HG02588 (cell line): ENCODE measurements around the gene AASS.

Experiments used
- ATAC-seq: cut with Tn5 transposase; IDR thresholded peaks from one replicate; pipeline ENCODE4 v1.9.1; 2021; ENCODE audit warnings: mild to moderate bottlenecking, moderate library complexity; ENCODE audit not compliant: unreplicated experiment

AASS gene

GRCh38 chr7:122054393-122054792 is 89.7 kb downstream of the AASS start:
- ATAC-seq: no peak

DNA sequence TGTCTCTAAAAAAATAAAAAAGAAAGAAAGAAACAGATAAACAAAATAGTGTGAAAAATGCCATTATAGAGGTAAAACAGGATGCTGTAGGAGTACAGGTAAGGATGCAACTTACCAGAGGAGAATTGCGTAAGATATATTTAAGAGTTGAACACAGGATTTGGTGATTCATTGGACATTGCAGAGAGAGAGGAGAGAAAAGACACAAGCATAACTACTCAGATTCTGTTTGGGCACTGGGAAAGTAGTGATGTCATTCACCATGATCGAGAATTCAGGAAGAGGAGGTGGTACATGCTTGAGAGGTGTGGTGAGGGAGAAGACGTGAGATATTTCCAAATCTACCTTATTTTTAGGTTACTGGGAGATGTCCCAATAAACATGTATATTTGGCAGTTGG is 97.6 kb downstream of the AASS start:
- ATAC-seq: no peak

- no peak for ATAC-seq
Measured at GRCh38 chr7:122040147-122040546, 103.9 kb downstream of the AASS start.

DNA sequence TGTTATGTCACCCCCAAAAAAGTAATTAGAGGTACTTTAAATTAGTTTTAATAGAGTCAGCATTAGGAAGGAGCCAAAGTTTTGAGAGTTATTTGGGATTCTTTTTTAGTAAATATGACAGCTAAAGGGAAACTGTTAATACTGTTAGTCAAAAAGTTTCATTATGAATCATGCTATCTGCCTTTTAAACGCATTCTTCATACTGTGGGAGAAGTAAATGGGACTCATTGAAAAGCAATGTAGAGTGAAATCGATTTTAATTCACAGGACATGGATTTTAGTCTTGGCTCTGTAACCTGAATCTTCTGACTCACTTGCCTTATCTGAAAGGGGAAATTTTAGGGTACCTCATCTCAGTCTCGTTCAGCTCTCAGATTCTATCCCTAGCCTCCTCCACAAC is 105.1 kb downstream of the AASS start:
- ATAC-seq: no peak

- ATAC-seq: no peak
Measured at GRCh38 chr7:122038134-122038533, 105.9 kb downstream of the AASS start.

- ATAC-seq: no peak
Measured at GRCh38 chr7:122035876-122036275, 108.2 kb downstream of the AASS start.

DNA sequence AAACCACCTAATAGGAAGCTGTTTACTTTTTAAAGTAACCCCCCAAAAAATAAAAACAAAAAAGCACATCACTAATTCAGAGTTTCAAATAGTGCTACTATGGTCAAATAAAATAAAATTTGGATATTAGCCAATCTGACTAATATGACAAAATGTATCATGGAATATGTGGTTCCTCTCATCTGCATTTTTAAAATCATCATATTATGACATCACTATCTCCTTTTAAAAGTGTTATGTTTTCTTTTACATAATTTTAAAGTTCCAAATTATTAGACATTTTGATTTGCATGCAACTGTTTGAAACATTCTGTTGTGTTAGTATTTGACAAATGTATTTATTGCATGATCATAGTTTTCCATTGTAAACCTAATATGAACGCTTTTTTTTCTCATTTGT is 110.4 kb downstream of the AASS start:
- no peak for ATAC-seq

DNA sequence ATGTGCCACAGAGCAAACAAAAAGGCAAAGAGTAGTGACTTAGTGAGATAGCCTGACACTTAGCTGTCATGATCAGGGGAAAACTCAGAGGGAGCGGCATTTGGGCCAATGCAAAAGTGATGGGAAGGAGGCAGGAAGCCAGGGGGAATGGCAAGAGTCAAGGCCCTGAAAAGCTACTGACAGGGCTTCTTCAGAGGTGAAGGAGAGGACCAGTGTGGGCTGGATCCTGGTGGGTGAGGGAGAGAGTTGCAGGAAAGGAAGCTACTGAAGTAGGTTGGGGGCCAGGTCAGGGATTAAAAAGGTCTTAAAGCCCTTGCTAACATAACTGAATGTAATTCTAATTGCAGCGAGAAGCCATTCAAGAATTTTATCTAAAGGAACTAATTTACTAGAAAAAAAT is 117.0 kb downstream of the AASS start:
- no peak for ATAC-seq
